ENCODE data around the gene SEL1L3.

DNA sequence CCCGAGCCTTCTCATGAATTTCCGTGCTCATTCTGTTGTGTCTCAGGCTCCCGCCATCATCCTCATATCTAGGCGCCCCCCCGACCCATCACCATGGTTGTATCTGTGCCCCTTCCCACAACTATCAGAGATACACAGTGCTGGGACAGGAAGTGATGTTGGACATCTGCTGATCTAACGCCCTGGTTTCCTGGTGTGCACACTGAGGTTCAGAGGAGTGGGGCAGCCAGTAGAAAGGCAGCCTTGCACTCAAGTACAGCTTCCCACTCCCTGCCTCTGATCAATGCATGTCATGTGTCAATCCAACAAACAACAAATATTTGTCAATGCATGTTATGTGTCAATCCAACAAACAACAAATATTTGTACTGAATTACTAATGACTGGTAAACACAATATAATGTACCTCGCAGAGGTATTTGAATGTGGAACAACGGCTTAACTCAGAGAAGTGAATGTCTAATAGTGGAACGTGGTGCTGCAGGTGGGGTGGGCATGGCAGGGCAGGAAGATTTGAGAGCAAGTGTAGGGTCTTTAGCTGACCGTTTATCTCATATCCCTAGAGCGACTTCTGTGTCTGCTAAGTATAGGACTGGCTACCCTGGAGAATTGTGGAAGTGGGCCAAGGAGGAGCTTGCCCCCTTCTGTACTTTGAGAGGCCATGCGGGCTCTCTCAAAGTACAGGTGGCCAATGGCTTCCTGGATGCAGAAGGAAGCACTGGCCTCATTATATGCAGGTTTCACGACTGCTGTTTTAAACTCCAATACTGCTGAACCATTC lies 10.3 kb upstream of the SEL1L3 start:
- TF ChIP-seq CTCF (IDR thresholded peaks at IDR 0.05 in 4 of 5, conservative IDR thresholded peaks at IDR 0.05 in 1 of 5) = no peak
- no peak for TF ChIP-seq POLR2A (IDR thresholded peaks at IDR 0.05)

Data from gastrocnemius medialis (tissue), 4 donors.